SH-SY5Y (cell line): ENCODE results near the gene PRKG1.

ENCODE experiments used
- GATA2 ChIP-seq: IDR thresholded peaks from 2 replicates; pipeline ENCODE4 v1.6.1; 2011; ENCODE audit warnings: mild to moderate bottlenecking, low read depth, low read length
- GATA3 ChIP-seq: IDR thresholded peaks from 2 replicates; pipeline ENCODE4 v1.6.1; 2011; ENCODE audit warnings: low read depth, mild to moderate bottlenecking, low read length, moderate library complexity

GRCh38 chr10:51072921-51073434 is 1.3 kb upstream of the PRKG1 start:
- TF ChIP-seq GATA3 (no peak), GATA2 (no peak)
